Left ventricle myocardium inferior (tissue), 1 donor: ENCODE measurements around the gene GJD3. TPM values are rescaled to one million over a fixed set of nuclear protein-coding genes. Genes with fewer than 3 reads are reported as not detected.

Source experiments
- DNase-seq: peaks from one replicate; pipeline ENCODE4 v3.0.0-alpha.2; 2020
- H3K27ac ChIP-seq: fragments of 200-600 bp; replicated peaks from 2 replicates; pipeline ENCODE4 v1.8.0; 2021
- H3K27me3 ChIP-seq: fragments of 200-600 bp; 2 replicates; pipeline ENCODE4 v1.8.0; 2021; ENCODE audit warnings: low read depth
- H3K36me3 ChIP-seq: fragments of 200-600 bp; 2 replicates; pipeline ENCODE4 v1.8.0; 2021
- H3K4me1 ChIP-seq: fragments of 200-600 bp; 2 replicates; pipeline ENCODE4 v1.8.0; 2021
- H3K4me3 ChIP-seq: fragments of 200-600 bp; 2 replicates; pipeline ENCODE4 v1.8.0; 2021; ENCODE audit warnings: mild to moderate bottlenecking, moderate library complexity
- H3K9me3 ChIP-seq: fragments of 200-600 bp; replicated peaks from 2 replicates; pipeline ENCODE4 v1.8.0; 2021
- intact Hi-C: fragments of 100-400 bp; cut with micrococcal nuclease; formaldehyde crosslinking; loops from one replicate; pipeline ENCODE4 v1.11.0; 2022
- total RNA-seq: library from RNA; stranded (reverse); fragmentation: NEBNext Ultra II Directional; extraction: Animal tissue kit (Norgen Biotek cat#: 25700); gene quantifications from one replicate; pipeline ENCODE4 v1.2.1, GENCODE V29; 2021
- TF ChIP-seq, protein P1 (sequence below): fragments of 200-600 bp; IDR thresholded peaks from 2 replicates; pipeline ENCODE4 v1.8.0; 2021; ENCODE audit warnings: antibody characterized with exemption, mild to moderate bottlenecking, borderline replicate concordance
- donor health status: DM: no; HTN: yes; CAD: no; lungs with severe emphysema.

Gene GJD3
- total RNA-seq, 1 donor from 2014 or later = 0.88 TPM

DNA sequence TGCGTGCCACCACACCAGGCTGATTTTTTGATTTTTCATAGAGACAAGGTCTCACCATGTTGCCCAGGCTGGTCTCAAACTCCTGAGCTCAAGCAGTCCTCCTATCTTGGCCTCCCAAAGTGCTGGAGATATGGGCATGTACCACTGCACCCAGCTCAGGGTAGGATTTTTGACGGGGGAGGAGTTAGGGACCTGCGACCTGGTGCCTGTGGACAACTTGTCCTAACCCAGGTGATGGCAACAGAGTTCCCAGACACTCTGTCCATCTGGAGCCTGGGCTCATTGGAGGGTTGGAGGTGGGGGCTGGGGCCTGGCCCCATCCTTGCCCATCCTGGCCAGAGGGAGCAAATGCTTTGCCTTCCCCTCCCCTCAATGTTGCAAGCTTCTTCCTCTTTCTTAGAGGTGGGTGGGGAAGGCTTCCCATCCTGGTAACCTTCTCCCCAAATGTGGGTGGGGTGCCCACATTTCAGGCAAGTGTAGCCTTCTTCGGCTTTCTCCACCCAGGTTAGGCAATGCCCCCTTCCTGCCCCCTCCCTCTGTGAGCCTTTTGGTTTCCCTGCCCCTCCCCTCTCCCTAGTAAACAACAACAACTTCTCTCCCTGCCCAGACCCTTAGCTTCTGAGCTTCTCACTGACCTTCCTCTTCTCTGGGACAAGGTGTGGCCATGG, 30.6 kb downstream of the GJD3 start:
- intact Hi-C loops = no loop called here
- TF ChIP-seq, protein P1, sequence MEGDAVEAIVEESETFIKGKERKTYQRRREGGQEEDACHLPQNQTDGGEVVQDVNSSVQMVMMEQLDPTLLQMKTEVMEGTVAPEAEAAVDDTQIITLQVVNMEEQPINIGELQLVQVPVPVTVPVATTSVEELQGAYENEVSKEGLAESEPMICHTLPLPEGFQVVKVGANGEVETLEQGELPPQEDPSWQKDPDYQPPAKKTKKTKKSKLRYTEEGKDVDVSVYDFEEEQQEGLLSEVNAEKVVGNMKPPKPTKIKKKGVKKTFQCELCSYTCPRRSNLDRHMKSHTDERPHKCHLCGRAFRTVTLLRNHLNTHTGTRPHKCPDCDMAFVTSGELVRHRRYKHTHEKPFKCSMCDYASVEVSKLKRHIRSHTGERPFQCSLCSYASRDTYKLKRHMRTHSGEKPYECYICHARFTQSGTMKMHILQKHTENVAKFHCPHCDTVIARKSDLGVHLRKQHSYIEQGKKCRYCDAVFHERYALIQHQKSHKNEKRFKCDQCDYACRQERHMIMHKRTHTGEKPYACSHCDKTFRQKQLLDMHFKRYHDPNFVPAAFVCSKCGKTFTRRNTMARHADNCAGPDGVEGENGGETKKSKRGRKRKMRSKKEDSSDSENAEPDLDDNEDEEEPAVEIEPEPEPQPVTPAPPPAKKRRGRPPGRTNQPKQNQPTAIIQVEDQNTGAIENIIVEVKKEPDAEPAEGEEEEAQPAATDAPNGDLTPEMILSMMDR = no peak
- Histone ChIP-seq H3K36me3 (peaks cover 7% of the 10 kb centered on the region), H3K27me3 (no peaks in the 10 kb centered on the region), H3K9me3 (no peaks in the 10 kb centered on the region), H3K4me1 (peaks cover 99% of the 10 kb centered on the region), H3K27ac (peak overlapping the region; percentile 90), H3K4me3 (no peak overlapping the region)
- DNase-seq = no peak

DNA sequence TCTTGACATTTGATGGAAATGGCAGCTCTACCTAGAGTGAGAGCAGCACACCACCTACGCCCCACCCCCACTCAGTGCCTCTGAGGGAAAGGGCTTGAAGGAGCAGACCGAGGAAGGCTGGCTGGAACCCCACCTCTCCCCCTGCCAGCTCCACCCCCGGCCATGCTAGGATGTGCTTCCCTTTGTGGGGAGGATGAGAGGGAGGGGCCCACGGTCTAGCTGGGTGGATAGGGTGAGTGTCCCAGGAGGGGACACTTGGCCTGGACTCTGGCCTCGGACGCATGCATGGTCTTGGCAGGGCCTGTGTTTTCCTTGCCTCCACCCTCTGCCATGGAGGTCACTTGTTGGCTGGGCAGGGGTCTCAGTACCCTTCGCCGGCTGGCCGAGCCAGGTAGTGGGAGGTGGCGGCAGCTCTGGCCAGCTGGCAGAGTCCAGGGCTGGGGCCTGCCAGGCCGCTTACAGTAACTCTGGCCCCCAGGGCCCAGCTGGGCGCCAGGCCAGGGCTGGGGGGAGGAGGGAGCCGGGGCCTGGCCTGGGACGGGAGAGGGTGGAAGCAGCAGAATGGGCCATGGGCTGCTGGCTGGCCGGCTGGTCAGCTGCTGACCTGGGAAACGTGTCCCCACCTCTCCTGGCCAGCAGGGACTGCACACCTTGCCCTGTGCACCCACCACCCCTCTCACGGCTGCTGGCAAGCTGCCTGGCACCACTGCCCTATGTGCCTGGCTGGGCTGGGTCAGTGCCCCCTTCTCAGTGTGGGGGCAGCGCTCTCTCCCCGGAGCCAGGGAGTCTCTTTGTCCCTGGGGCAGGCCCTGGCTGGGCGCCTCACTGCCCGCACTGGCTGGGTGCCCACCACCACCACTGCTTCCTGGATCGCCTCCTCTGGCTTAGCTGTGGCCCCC, 32.5 kb downstream of the GJD3 start:
- intact Hi-C loops = no loop called here
- Histone ChIP-seq H3K4me3 (peak overlapping the region; percentile 55), H3K27ac (peak overlapping the region; percentile 90), H3K4me1 (peaks cover 100% of the 10 kb centered on the region), H3K27me3 (no peaks in the 10 kb centered on the region), H3K9me3 (no peaks in the 10 kb centered on the region), H3K36me3 (peaks cover 7% of the 10 kb centered on the region)
- peak; percentile 93 for DNase-seq
- TF ChIP-seq, protein P1 = no peak

DNA sequence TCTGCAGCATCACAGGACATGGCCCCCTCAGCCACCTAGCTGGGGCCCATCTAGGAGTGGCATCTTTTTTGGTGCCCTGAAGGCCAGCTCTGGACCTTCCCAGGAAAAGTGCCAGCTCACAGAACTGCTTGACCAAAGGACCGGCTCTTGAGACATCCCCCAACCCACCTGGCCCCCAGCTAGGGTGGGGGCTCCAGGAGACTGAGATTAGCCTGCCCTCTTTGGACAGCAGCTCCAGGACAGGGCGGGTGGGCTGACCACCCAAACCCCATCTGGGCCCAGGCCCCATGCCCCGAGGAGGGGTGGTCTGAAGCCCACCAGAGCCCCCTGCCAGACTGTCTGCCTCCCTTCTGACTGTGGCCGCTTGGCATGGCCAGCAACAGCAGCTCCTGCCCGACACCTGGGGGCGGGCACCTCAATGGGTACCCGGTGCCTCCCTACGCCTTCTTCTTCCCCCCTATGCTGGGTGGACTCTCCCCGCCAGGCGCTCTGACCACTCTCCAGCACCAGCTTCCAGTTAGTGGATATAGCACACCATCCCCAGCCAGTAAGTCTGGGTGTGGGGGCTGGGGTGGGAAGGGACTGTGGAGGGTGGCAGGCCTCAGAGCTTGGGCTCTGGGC, 33.6 kb downstream of the GJD3 start:
- H3K36me3 ChIP-seq = peaks cover 7% of the 10 kb centered on the region
- H3K4me1 ChIP-seq = peaks cover 100% of the 10 kb centered on the region
- intact Hi-C loops = no loop called here
- H3K4me3 ChIP-seq = peak overlapping the region; percentile 55
- peak overlapping the region; percentile 90 for H3K27ac ChIP-seq
- DNase-seq = no peak
- TF ChIP-seq, protein P1 = no peak
- H3K27me3 ChIP-seq = no peaks in the 10 kb centered on the region
- no peaks in the 10 kb centered on the region for H3K9me3 ChIP-seq

DNA sequence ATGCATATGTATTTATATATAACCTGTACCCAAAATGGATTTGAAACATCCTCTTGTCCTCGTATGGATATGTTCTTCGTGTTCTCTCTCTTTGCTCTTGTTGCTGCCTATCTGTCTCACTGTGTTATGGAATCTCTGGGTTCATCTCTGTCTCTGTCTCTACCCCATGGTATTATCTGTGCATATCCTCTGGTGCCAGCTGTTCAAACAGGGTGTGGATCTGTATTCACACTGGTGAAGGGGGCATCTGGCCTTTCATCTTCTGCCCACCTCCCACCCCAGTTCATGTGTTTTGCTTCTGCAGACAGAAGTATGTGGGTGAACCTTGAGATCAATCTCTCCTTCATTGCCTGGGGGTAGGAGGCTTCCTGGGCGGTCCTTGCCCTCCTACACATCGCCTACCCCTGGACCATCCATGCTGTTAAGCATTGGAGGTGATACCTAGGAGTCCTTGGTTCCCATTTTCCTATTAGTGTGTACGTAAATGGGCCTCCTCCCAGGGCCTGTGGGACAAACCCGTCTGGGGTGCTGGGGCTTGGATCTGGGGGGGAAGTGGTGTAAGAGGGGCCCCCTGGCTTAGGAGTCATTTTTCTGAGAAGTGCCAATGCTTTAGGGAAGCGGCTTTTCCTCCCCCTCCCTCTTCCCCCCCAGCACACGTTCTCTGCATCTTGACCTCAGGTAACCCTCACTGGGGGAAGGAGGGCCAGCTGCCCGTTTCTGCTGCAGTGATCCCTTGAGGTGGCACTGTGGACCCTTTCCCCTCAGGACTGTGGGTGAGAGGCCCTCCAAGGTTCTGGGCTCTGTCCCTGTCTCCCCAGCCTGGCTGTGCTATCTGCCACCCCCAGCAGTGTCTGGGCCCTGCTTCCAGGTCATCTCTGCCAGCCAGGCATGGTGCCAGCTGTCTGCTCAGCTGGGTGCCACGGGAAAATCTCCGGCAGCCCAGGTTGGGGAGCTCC, 34.4 kb downstream of the GJD3 start:
- peaks cover 7% of the 10 kb centered on the region for H3K36me3 ChIP-seq
- intact Hi-C loops = no loop called here
- TF ChIP-seq, protein P1 = no peak
- H3K4me1 ChIP-seq = peaks cover 100% of the 10 kb centered on the region
- H3K27me3 ChIP-seq = no peaks in the 10 kb centered on the region
- peak; percentile 84 for DNase-seq
- H3K27ac ChIP-seq = peak overlapping the region; percentile 90
- peak overlapping the region; percentile 5 for H3K4me3 ChIP-seq
- H3K9me3 ChIP-seq = no peaks in the 10 kb centered on the region

DNA sequence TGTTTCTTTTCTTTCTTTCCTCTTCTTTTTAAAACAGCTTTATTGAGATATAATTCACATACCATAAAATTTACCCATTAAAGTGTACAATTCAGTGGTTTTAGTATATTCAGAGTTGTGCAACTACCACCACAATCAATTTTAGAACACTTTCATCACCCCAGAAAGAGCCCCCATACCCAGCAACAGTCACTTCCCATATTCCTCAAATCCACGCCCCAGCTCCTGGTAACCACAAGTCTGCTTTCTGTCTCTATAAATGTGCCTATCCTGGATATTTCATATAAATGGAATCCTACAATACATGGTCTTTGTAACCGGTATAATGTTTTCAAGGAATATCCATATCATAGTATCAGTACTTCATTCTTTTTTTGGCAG, 36.2 kb downstream of the GJD3 start:
- Histone ChIP-seq H3K9me3 (no peaks in the 10 kb centered on the region), H3K27me3 (no peaks in the 10 kb centered on the region), H3K36me3 (peaks cover 7% of the 10 kb centered on the region), H3K4me3 (no peak overlapping the region), H3K27ac (peak overlapping the region; percentile 90), H3K4me1 (peaks cover 100% of the 10 kb centered on the region)
- TF ChIP-seq, protein P1 = no peak
- DNase-seq = no peak
- intact Hi-C loops = no loop called here
